Osteocyte (in vitro differentiated cells): ENCODE measurements around the gene PYGB. TPM values are rescaled to one million over a fixed set of nuclear protein-coding genes. Genes with fewer than 3 reads are reported as not detected.

Experiments used
- DNase-seq: peaks from one replicate; pipeline ENCODE4 v3.0.0; 2021; ENCODE audit warnings: mixed read lengths; ENCODE audit not compliant: unreplicated experiment; ENCODE audit errors: extremely low spot score
- H3K27ac Mint-ChIP-seq: one replicate; pipeline ENCODE4 v1.8.0; 2021; ENCODE audit warnings: mild to moderate bottlenecking, mixed read lengths; ENCODE audit not compliant: unreplicated experiment
- H3K27me3 Mint-ChIP-seq: one replicate; pipeline ENCODE4 v1.8.0; 2021; ENCODE audit warnings: mixed read lengths; ENCODE audit not compliant: unreplicated experiment
- H3K36me3 Mint-ChIP-seq: one replicate; pipeline ENCODE4 v1.8.0; 2021; ENCODE audit warnings: mixed read lengths; ENCODE audit not compliant: unreplicated experiment
- H3K4me1 Mint-ChIP-seq: one replicate; pipeline ENCODE4 v1.8.0; 2021; ENCODE audit warnings: mixed read lengths; ENCODE audit not compliant: unreplicated experiment
- H3K4me3 Mint-ChIP-seq: one replicate; pipeline ENCODE4 v1.8.0; 2021; ENCODE audit warnings: mild to moderate bottlenecking, moderate library complexity, mixed read lengths; ENCODE audit not compliant: unreplicated experiment
- H3K9me3 Mint-ChIP-seq: one replicate; pipeline ENCODE4 v1.8.0; 2021; ENCODE audit warnings: mixed read lengths; ENCODE audit not compliant: unreplicated experiment
- total RNA-seq: library from RNA; stranded (reverse); gene quantifications from 2 replicates; pipeline ENCODE4 v1.2.1, GENCODE V29; 2021
- TF ChIP-seq, protein P1 (sequence below): fragments of 200-600 bp; sonication (generic); IDR thresholded peaks from 2 replicates; pipeline ENCODE4 v1.5.0; 2021; ENCODE audit warnings: antibody characterized with exemption, mild to moderate bottlenecking, moderate library complexity

The PYGB gene
- total RNA-seq, 1 donor from 2014 or later, result 234 TPM

DNA sequence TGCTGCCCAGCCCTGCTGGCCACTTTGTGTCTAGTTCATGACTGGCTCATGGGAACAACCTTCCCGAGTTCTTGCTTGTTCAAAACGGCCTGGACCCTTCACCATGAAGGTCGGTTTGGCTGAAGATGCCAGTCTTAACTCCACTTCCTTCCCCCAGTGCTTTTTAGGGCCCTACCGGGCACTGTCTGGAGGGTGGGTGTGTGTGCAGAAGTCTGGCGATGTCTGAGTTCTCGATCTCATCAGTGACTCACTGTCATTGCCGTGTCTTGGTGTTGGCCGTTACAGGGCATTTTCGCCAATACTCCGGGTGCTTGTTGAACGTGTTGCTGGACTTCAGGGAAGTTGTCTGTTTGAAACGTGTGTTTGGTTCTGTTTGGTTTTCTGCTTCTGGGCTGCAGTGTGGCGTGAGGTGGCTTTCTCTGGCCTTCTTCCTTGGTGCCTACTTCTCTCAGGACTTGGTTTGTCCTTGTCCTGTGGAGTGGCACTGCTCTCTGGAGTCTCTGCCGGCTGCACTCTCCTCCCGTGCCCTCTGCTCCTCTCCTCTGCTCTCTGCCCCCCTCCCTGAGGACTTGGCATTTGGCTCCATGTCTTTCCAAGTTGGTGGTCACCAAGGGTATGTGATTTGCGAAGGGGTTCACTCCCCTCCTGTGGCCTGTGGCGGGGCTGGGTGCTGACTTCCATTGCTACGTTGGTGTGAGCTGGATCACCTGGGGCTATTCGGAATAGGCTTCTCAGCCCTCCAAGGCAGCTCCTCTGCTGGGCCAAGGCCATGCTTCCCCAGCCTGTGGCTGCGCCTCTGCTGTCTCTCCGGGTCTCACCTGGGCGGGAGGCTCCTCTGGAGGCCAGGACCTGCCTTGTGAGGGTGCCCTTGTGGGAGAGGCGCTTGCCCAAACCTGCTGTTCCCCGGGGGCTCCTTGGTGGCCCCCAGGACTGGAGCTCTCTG is 38.2 kb downstream of the PYGB start:
- H3K27me3 Mint-ChIP-seq, result no peaks in the 10 kb centered on the region
- no peak overlapping the region for H3K27ac Mint-ChIP-seq

GRCh38 chr20:25286917-25287316 is 39.0 kb downstream of the PYGB start:
- Mint-ChIP-seq H3K9me3 (no peaks in the 10 kb centered on the region), H3K4me3 (no peak overlapping the region), H3K27me3 (no peaks in the 10 kb centered on the region), H3K4me1 (no peaks in the 10 kb centered on the region), H3K36me3 (peaks cover 60% of the 10 kb centered on the region), H3K27ac (no peak overlapping the region)
- TF ChIP-seq, protein P1, sequence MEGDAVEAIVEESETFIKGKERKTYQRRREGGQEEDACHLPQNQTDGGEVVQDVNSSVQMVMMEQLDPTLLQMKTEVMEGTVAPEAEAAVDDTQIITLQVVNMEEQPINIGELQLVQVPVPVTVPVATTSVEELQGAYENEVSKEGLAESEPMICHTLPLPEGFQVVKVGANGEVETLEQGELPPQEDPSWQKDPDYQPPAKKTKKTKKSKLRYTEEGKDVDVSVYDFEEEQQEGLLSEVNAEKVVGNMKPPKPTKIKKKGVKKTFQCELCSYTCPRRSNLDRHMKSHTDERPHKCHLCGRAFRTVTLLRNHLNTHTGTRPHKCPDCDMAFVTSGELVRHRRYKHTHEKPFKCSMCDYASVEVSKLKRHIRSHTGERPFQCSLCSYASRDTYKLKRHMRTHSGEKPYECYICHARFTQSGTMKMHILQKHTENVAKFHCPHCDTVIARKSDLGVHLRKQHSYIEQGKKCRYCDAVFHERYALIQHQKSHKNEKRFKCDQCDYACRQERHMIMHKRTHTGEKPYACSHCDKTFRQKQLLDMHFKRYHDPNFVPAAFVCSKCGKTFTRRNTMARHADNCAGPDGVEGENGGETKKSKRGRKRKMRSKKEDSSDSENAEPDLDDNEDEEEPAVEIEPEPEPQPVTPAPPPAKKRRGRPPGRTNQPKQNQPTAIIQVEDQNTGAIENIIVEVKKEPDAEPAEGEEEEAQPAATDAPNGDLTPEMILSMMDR, result no peak
- DNase-seq, result no peak

More for the DNA sequence above, 38.2 kb downstream of the PYGB start:
- Mint-ChIP-seq H3K4me1 (no peaks in the 10 kb centered on the region), H3K4me3 (no peak overlapping the region), H3K36me3 (peaks cover 55% of the 10 kb centered on the region), H3K9me3 (no peaks in the 10 kb centered on the region)
- no peak for DNase-seq
- TF ChIP-seq, protein P1, result no peak

- H3K9me3 Mint-ChIP-seq, result no peaks in the 10 kb centered on the region
- no peak for DNase-seq
- peak overlapping the region; percentile 50 for H3K27ac Mint-ChIP-seq
- no peaks in the 10 kb centered on the region for H3K4me1 Mint-ChIP-seq
- no peaks in the 10 kb centered on the region for H3K27me3 Mint-ChIP-seq
- H3K36me3 Mint-ChIP-seq, result peaks cover 54% of the 10 kb centered on the region
- H3K4me3 Mint-ChIP-seq, result no peak overlapping the region
- TF ChIP-seq, protein P1, result no peak
Measured at GRCh38 chr20:25287631-25288290, 39.9 kb downstream of the PYGB start.

DNA sequence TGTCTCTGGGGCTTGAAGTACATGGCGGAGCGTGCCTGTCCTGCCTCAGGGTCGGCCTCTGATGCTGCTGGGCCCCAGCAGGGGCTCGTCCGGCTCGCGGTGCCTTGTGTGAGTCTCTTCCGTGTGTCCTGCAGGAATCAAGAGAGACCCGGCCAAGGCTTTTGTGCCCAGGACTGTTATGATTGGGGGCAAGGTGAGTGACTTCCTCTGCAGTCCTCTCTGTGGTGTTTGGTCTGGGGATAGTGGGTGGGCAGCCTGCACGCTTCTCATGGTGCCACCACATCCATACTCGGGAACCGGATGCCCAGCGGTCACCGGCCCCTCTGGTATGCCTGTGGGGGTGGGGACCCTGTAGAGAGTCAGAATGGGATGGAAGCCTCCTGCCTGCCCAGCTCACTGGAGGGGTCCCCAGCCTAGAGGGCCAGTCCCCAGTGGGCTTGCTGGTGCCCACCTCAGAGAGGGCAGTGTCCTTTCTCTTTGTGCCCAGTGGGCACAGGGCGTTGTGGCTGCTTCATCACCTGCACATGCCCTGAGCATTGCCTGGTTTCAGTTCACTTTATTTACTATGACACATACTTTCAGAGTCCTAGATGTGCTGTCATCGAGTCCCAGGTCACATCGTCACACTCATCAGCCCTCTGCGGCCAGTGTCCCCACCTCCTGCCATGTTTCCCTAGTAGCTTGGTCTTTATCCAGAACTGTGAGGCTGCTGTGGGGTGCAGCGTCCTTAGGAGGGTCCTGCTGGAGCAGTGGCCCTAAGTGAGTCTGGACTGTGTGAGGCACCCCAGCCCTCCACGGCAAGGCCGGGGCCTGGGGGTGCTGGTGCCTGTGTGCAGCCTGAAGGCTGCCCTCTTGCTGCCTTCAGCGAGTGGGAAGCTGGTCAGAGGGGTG is 40.7 kb downstream of the PYGB start:
- Mint-ChIP-seq H3K27me3 (no peaks in the 10 kb centered on the region), H3K4me1 (peaks cover 3% of the 10 kb centered on the region), H3K4me3 (no peak overlapping the region), H3K36me3 (peaks cover 51% of the 10 kb centered on the region), H3K27ac (peak overlapping the region; percentile 41), H3K9me3 (no peaks in the 10 kb centered on the region)
- TF ChIP-seq, protein P1, result no peak
- DNase-seq, result no peak
